Retinal pigment epithelial cell (primary cell): ENCODE results near the gene BMP6.

ENCODE experiments used
- DNase-seq: peaks from one replicate; pipeline ENCODE4 v3.0.0-alpha.2; 2010; ENCODE audit warnings: low read depth
- H3K4me3 ChIP-seq: 2 replicates; pipeline ENCODE4 v1.5.1; 2011; ENCODE audit warnings: mild to moderate bottlenecking, low read length, control low read depth, moderate library complexity
- CTCF ChIP-seq: conservative IDR thresholded peaks from 2 replicates; pipeline ENCODE4 v1.5.1; 2011; ENCODE audit warnings: low read depth, low read length, control low read depth, inconsistent platforms

Gene BMP6

GRCh38 chr6:7719364-7719850, 6.5 kb upstream of the BMP6 start:
- TF ChIP-seq CTCF: no peak
- DNase-seq: no peak
- H3K4me3 ChIP-seq: no peak overlapping the region

- TF ChIP-seq CTCF: no peak
- DNase-seq: no peak
- H3K4me3 ChIP-seq: no peak overlapping the region
Measured at GRCh38 chr6:7720346-7720745, 5.6 kb upstream of the BMP6 start.

GRCh38 chr6:7721649-7722048, 4.2 kb upstream of the BMP6 start:
- no peak for DNase-seq

GRCh38 chr6:7723041-7723447, 2.9 kb upstream of the BMP6 start:
- no peak overlapping the region for H3K4me3 ChIP-seq
- DNase-seq: no peak
- TF ChIP-seq CTCF: peak; percentile 56

More at GRCh38 chr6:7721649-7722048, 4.2 kb upstream of the BMP6 start:
- TF ChIP-seq CTCF: peak; percentile 40
- no peak overlapping the region for H3K4me3 ChIP-seq

GRCh38 chr6:7723554-7723953, 2.3 kb upstream of the BMP6 start:
- no peak overlapping the region for H3K4me3 ChIP-seq
- TF ChIP-seq CTCF: no peak
- DNase-seq: no peak

- TF ChIP-seq CTCF: no peak
- no peak overlapping the region for H3K4me3 ChIP-seq
- DNase-seq: no peak
Measured at GRCh38 chr6:7725412-7725811, 487 bp upstream of the BMP6 start.

GRCh38 chr6:7726416-7727085, 652 bp downstream of the BMP6 start:
- no peak for DNase-seq
- TF ChIP-seq CTCF: no peak
- H3K4me3 ChIP-seq: peak overlapping the region; percentile 73
